ENCODE results near the gene ZSCAN16.

GRCh38 chr6:28136585-28137504 lies 12.4 kb downstream of the ZSCAN16 start:
- no peak for TF ChIP-seq CTCF (conservative IDR thresholded peaks at IDR 0.05 in 1 of 2, IDR thresholded peaks at IDR 0.05 in 1 of 2; ENCODE audit: extremely low read depth in 1 of 2, insufficient read depth in 1 of 2, low read depth in 1 of 2, low read length in 2 of 2)
- TF ChIP-seq EZH2 (IDR thresholded peaks at IDR 0.05; ENCODE audit: borderline replicate concordance, low read length) = no peak

Measured in mammary epithelial cell (primary cell).